ENCODE results near the gene URAD. TPM values are rescaled to one million over a fixed set of nuclear protein-coding genes. Genes with fewer than 3 reads are reported as not detected.
A peak's percentile ranks its signal among the peaks of the same experiment; 100 is the strongest.

Gene URAD
- total RNA-seq, 1 donor from 2014 or later = not detected

DNA sequence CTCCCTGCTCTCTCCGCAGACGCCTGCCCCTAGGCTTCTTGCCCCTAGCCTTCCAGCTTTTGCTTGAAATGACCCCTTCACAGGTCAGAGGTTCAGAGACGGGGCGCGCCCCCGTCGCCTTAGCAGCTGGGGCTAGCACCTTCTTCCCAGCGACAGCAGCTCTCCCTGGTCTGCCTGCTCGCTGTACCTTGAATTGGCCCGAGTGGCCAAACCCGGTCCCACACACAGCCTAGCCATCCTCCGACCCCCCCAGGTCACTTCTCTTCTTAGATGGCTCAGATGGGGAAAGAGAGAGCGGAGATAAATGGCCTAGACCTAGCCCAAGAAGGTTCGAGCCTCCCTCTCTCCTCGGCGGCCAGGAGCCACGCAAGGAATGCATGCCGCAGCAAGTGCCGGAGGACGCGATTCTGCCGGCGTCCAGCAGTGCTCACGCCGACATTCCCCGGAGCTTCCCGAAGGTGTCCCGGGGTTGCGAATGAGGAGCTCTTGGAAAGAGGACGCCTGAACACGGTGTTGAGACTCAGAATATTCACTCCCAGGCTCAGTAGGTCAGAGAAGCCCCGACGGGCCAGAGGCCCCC is 20.7 kb downstream of the URAD start:
- Mint-ChIP-seq H3K27me3 (ENCODE audit: unreplicated experiment) (peaks cover 44% of the 10 kb centered on the region), H3K9me3 (ENCODE audit: unreplicated experiment) (no peaks in the 10 kb centered on the region), H3K4me3 (ENCODE audit: unreplicated experiment) (no peak overlapping the region), H3K36me3 (ENCODE audit: low read depth, unreplicated experiment) (peaks cover 5% of the 10 kb centered on the region), H3K27ac (ENCODE audit: unreplicated experiment) (no peak overlapping the region), H3K4me1 (ENCODE audit: unreplicated experiment) (peaks cover 37% of the 10 kb centered on the region)
- TF ChIP-seq, protein P1, sequence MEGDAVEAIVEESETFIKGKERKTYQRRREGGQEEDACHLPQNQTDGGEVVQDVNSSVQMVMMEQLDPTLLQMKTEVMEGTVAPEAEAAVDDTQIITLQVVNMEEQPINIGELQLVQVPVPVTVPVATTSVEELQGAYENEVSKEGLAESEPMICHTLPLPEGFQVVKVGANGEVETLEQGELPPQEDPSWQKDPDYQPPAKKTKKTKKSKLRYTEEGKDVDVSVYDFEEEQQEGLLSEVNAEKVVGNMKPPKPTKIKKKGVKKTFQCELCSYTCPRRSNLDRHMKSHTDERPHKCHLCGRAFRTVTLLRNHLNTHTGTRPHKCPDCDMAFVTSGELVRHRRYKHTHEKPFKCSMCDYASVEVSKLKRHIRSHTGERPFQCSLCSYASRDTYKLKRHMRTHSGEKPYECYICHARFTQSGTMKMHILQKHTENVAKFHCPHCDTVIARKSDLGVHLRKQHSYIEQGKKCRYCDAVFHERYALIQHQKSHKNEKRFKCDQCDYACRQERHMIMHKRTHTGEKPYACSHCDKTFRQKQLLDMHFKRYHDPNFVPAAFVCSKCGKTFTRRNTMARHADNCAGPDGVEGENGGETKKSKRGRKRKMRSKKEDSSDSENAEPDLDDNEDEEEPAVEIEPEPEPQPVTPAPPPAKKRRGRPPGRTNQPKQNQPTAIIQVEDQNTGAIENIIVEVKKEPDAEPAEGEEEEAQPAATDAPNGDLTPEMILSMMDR (IDR thresholded peaks at IDR 0.05; ENCODE audit: unreplicated experiment) = no peak
- no peak for DNase-seq (ENCODE audit: low spot score)

DNA sequence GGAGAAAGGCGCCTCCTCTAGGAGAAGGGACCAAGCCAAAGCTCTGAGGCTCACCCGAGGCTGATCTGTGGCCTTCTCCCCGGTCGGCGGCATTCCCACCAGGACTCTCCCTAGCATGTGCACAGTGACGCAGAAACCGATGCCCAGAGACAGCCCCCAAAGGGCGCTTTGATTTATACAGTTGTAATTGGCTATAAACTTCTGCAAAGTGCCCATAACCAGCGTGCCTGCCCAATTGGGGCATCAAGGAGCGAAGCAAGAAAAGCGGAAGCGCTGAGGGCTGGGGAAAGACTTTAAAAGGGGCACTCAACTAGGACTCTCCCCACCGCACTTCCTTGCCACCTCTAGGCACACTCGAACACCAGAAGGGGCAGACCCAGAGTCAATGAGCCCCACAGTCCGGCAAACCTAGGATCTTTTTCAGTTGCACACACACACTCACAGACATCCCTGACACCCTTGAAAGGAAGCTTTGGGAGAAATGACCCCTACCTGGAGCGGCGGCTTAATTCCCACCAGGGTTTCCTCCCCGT is 21.2 kb downstream of the URAD start:
- peaks cover 5% of the 10 kb centered on the region for H3K36me3 Mint-ChIP-seq (ENCODE audit: low read depth, unreplicated experiment)
- no peak overlapping the region for H3K4me3 Mint-ChIP-seq (ENCODE audit: unreplicated experiment)
- no peak overlapping the region for H3K27ac Mint-ChIP-seq (ENCODE audit: unreplicated experiment)

DNA sequence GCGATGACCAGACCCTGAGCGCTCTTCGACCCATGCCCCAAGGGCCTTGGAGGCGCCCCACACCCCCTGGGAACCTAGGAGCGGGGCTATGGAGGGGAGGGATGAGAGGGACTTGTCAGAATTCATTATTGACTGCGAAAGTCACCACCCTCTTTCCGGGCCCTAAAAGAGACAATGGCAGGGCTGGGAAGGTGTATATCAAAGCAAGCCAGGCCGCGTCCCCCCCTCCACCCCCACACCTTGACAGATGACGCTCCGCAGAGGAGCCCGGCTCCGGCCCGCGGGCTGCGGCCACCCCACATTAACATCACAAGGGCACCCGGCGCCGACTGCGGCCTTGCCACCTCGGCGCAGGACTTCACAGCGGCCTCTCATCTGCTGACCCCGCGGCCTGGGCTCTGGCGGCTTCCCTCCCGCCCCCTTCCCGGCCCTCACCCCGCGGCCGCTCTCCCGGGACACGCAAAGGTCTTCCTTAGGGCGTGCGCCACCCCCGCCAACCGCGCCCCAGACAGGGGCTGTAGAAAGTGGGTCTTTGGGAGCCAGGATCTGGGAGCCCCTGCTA is 21.8 kb downstream of the URAD start:
- no peaks in the 10 kb centered on the region for H3K9me3 Mint-ChIP-seq (ENCODE audit: unreplicated experiment)
- peaks cover 5% of the 10 kb centered on the region for H3K36me3 Mint-ChIP-seq (ENCODE audit: low read depth, unreplicated experiment)
- no peak overlapping the region for H3K27ac Mint-ChIP-seq (ENCODE audit: unreplicated experiment)
- no peak overlapping the region for H3K4me3 Mint-ChIP-seq (ENCODE audit: unreplicated experiment)
- peaks cover 47% of the 10 kb centered on the region for H3K27me3 Mint-ChIP-seq (ENCODE audit: unreplicated experiment)
- peaks cover 43% of the 10 kb centered on the region for H3K4me1 Mint-ChIP-seq (ENCODE audit: unreplicated experiment)
- TF ChIP-seq, protein P1 (IDR thresholded peaks at IDR 0.05; ENCODE audit: unreplicated experiment) = no peak
- no peak for DNase-seq (ENCODE audit: low spot score)

More for the DNA sequence above, 21.2 kb downstream of the URAD start:
- H3K4me1 Mint-ChIP-seq (ENCODE audit: unreplicated experiment) = peaks cover 41% of the 10 kb centered on the region
- H3K27me3 Mint-ChIP-seq (ENCODE audit: unreplicated experiment) = peaks cover 47% of the 10 kb centered on the region
- TF ChIP-seq, protein P1 (IDR thresholded peaks at IDR 0.05; ENCODE audit: unreplicated experiment) = no peak
- no peaks in the 10 kb centered on the region for H3K9me3 Mint-ChIP-seq (ENCODE audit: unreplicated experiment)
- DNase-seq (ENCODE audit: low spot score) = no peak

DNA sequence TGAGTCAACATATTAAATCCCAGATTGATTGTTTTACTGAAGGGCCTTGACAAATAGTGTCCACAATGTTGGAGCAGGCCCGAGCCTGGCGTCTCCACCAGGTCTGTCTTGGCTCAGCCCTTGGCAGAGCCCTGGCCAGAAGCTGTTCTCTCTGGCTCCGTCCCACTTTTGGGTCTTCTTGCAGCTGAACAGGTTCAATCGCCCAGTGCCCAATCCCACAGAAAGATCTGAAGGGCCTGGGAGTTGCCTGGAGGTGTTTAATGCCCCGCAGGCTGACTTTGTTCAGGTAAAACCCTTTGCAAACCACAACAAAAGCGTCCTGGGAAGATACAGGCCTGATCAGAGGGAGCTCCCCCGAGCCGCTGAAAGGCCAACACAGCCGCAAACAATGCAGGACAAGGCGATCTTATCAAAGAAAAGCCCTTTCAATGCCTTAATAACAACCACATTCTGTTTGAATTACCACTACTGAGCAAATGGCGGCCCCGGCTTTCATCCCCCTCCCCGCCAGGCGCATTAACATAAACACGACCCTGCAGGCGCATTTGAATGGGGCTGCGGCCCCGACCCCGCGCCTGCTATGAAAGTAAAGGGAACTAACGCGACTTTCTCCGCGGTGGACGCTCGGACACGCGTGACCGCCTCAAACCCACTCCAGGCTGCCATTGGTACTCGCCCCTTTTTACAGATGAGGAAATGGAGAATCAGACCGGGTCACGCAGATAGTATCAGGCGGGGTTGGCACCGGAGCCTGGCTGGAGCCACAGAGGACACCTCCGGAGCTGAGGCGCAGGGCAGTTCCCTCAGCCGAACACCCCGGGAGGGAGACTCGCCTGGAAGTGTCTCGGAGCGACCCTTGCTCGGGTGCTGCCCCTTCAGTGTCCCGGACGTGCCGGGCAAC is 22.5 kb downstream of the URAD start:
- TF ChIP-seq, protein P1 (IDR thresholded peaks at IDR 0.05; ENCODE audit: unreplicated experiment) = no peak
- Mint-ChIP-seq H3K27ac (ENCODE audit: unreplicated experiment) (no peak overlapping the region), H3K9me3 (ENCODE audit: unreplicated experiment) (no peaks in the 10 kb centered on the region), H3K36me3 (ENCODE audit: low read depth, unreplicated experiment) (peaks cover 5% of the 10 kb centered on the region), H3K27me3 (ENCODE audit: unreplicated experiment) (peaks cover 50% of the 10 kb centered on the region), H3K4me1 (ENCODE audit: unreplicated experiment) (peaks cover 41% of the 10 kb centered on the region), H3K4me3 (ENCODE audit: unreplicated experiment) (peak overlapping the region; percentile 62)
- DNase-seq (ENCODE audit: low spot score) = no peak

Data from endothelial cell (in vitro differentiated cells).